HG03460 (cell line): Measurements from ENCODE around the gene CIAO2B.

Source experiments
- ATAC-seq: cut with Tn5 transposase; IDR thresholded peaks from one replicate; pipeline ENCODE4 v1.9.1; 2021; ENCODE audit not compliant: unreplicated experiment

The CIAO2B gene

DNA sequence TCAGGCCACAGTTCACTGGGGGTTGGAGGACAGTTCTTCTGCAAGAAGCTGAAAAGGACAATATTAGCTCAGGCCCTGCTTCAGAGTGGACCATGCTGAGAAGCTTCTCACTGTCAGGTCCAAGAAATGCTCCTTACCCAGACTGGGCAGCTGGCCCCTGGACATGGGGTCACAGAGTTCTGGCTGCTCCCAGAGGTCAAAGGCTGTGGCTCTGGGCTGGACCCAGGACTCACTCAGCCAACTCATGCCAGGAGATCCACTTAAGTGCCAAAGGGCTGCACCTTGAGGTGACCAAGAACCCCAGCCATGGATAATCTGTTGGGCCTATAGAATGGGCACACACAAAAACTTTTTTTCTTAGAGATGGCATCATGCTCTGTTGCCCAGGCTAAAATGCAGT, 5.2 kb upstream of the CIAO2B start:
- no peak for ATAC-seq

DNA sequence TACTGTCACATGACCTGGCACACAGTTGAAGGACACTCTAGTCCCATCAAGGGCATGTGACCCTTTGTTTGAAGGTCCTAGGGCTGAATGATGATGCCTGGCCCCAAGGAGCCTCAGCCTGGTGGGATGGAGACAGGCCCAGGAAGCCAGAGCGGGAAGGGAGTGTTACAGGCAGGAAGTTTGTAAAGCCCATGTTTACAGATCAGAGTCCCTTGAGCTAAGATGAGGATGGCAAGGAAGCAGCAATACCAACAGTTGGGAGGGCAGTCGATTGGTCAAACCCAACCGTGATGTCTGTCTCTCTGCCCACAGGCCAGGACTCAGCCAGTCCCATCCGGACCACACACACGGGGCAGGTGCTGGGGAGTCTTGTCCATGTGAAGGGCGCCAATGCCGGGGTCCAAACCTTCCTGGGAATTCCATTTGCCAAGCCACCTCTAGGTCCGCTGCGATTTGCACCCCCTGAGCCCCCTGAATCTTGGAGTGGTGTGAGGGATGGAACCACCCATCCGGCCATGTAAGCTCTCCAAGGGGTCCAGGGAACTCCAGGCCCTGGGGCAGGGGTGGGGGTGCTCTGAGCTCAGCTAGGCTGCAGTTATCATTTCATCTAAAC, 3.6 kb upstream of the CIAO2B start:
- no peak for ATAC-seq

DNA sequence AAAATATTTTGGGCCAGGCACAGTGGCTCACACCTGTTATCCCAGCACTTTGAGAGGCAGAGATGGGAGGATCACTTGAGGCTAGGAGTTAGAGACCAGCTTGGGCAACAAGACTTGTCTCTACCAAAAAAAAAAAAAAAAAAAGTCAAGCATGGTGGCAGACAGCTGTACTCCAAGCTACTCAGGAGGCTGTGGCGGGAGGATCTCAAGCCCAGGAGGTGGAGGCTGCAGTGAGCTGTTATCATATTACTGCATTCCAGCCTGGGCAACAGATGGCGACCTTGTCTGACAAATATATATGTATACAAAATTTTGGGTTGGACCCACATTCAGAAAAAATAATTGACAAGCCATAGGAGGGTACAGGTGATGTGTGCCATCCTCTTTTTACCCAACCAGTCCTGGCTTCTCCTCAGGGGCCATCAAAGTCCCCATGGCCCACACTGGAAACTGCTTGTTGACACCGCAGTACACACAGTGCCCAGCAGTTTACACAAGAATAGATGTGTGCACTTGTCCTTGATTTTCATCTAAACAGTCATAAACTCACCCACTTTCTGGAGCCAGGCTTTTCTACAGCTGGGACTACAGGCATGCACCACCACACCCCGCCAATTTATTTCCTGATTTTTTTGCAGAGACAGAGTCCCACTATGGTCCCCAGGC, 2.8 kb upstream of the CIAO2B start:
- ATAC-seq = no peak

DNA sequence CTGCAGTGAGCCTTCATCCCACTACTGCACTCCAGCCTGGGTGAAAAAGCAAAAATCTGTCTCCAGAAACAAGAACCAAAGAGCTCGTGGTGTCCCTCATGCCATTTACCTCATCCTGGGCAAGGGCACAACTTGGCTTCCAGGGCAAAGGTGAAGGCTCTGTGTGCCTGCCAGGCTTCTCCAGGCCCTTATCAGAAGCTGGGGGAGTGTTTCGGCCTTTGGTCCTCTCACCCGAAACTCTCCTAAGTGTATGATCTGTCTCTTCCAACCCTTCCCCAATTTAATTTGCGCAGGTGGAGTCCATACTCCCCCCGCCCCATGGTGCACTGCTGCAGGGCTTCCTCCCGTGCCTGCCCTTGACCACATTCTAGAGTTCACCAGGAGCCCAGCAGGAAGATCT, 2.3 kb upstream of the CIAO2B start:
- ATAC-seq = no peak

DNA sequence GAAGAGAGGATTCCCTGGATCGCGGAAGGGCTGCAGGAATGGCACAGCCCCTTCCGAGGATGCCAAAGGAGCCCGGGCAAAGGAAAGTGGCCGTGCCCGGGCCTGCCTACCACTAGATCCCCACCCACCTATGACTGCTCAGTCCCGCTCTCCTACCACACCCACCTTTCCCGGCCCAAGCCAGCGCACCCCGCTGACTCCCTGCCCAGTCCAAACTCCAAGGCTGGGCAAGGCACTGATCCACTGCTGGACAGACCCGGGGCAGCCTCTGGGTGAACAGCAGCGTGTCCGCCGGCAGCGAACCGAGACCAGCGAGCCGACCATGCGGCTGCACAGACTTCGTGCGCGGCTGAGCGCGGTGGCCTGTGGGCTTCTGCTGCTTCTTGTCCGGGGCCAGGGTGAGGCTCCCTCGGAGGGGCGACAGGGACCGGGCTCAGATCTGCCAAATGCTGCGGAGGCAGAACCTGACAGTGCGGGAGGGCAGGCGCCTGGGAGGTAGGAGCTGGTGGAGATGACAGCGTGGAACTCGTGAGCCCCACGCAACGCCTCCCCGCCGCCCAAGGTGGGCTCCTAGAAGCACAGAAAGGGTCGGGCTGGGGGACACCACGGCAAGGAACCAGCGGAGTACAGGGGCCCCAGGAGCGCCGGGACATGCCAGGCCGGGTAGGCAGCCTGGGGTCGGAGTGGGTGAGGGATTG, 1.3 kb upstream of the CIAO2B start, which contains the start of gene CES2:
CES2 (plus strand) TSS at position 203 of the 698 bp plus-strand sequence; CDS start at position 323, 120 bp downstream.
- no peak for ATAC-seq

DNA sequence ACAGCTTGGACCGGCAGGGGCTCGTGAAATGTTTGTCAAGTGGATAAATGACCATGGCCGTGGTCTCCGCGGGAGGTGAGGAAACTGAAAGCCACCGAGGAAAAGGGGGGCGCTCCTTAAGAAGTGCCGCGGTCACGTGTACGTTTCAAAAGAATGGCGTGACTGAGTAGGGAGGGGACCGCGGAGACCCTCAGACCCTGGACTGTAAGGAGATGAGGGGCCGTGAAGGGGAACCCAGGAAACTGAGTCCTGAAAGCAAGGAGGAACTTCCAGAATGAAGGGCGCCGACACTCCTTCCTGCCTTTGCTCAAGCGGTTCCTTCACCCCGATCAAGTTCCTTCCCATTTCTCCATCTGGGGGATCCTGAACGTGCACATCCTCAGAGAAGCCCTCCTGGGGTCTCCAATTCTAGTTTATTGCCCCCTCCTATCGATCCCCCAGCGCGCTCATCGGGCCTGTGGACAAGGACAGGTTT, 674 bp upstream of the CIAO2B start:
- ATAC-seq = peak; percentile 9

DNA sequence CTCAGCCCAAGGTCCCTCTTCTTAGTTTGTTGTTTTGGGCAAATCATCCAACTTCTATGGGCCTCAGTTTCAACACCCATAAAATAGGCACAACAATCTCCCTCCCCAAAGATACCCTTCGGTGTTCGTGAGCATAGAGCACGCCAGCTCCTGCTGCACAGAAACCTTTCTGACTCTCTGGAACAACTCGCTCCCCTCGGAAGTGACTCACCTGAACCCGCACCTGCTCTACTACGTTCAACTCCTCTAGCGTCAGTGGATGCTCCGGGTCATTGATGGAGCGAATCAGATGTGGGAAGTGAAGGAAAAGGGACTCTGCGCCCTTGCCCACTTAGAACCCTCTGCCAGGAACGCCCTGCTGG, 445 bp downstream of the CIAO2B start:
- ATAC-seq = peak; percentile 21

DNA sequence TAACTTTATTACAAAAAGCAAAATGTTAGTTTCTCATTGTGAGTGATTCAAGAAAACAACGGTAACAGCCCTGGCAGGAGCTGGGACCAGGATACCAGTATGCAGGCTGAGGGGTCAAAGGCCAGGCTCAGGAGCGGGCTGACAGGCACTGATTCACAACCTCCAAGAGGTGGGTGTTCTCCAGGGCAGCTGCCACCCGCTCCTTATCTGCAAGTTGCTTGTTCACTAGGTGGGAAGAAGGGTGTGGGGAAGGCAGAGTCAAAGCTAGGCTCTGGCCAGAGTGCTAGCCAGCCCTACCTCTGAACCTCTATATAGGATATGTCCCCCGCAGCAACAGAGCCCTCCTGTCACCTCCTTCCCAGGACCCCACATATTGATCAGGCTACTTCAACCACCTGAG, 2.1 kb downstream of the CIAO2B start:
- ATAC-seq = no peak

DNA sequence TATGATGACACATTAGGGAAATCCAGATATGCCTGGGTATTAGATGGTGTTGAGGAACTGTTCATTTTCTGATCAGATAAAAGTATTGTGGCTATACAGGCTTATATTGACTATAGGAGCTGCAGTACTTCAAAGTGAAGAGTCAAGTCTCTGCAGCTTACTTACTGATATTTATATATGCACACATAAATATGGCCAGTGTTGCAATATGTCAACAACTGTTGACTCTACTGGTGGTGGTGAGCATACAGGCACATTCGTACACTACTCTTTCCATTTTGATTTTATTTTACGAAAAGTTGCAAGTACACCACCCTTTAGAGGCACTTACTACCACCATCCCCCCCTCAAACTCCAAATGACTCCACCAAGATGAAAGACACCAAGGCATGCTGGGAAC, 2.5 kb downstream of the CIAO2B start:
- no peak for ATAC-seq

DNA sequence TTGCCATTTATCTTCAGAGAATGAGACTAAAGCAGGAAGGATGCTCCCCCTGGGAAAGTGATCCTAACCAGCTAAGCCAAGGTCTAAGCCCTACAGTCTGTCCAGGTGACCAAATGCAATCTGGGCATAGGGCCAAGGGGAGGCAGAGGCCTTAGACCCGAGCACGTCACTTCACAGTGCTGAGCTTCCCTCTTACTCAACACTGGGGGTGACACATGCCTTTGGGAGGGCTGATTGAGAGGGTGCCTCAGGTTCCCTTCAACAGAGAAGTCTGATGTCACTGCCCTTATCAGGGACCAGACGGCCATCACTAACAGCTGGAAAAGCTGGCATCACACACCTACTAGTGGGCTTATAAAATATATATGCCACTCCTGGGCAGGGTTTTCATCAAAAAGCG, 4.0 kb downstream of the CIAO2B start:
- no peak for ATAC-seq

DNA sequence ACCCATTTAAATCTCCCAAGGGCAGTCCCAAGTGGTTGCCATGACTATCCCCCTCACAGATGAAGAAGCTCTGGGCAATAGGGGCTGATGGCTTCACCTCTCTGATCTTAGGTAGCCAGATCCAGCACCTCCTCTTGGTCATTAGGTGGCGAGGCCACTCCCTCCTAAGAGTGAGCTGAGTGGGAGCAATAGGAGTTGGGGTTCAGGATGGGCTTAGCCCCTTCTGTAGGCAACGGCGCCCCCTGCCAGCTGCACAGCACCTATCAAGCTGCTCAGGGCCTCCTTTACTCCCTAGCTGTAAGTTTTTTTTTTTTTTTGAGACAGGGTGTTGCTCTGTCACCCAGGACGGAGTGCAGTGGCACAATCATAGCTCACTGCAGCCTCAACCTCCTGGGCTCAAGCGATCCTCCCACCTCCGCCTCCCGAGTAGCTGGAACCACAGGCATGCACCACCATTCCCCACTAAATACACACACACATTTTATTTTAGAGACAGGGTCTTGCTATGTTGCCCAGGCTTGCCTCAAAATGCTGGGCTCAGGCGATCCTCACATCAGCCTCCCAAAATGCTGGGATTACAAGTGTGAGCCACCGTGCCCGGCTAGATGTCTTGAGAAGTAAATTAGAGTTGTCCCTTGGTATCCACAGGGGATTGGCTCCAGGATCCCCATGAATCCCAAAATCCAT, 5.4 kb downstream of the CIAO2B start:
- ATAC-seq = no peak

DNA sequence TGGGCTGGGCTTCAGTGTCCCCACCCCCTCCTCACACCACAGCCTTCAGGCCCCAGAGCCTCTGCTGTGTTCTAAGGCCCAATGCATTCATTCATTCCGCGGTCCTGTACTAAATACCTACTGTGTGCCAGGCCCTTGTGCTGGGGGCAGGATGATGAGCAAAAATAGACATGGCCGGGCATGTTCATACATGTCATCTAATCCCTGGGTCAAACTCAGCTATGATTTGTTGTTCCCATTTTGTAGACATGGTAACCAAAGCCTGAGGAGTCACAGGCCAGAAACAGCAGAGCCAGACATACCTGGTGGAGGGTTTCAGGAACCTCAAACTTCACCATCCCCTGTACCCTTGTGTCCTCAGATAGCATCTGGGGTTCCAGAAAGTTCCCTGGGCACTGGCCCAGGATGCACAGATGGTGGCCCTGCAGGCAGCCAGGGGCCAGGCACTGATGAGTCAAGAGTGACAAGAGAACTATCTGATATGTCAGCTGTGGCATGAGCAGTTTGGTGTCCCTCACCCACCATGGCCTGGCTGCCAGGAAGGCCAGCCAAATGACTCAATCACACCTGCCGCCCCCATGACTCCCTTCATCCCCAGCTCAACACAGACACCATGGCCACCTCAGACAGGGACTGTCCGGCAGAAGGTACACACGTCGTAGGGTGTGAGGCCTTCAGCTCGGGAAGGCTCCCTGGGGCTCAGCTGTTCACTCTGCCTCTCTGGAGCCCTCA, 6.1 kb downstream of the CIAO2B start:
- no peak for ATAC-seq

DNA sequence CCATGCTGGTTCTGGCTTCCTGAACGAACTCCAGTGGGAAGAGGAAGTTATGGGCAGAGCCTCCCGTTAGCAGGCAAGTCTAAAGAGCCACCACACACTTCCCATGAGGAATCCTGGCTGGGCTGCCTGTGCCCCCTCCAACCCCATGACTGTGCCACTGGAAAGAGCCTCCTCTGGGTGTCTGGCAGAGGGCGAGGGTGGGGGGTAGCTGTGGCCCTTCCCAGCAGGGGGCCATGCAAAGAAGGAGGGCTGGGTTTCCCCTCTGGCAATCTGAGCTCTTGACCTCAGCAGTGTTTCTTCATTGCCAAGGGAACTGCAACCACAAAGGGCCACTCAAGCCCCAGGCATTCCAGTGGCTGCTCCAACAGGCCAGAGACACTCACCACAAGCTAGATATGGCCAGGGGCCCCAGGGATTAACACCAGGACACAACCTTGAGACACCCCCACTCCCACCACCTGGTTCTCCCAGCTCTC, 7.2 kb downstream of the CIAO2B start:
- no peak for ATAC-seq

DNA sequence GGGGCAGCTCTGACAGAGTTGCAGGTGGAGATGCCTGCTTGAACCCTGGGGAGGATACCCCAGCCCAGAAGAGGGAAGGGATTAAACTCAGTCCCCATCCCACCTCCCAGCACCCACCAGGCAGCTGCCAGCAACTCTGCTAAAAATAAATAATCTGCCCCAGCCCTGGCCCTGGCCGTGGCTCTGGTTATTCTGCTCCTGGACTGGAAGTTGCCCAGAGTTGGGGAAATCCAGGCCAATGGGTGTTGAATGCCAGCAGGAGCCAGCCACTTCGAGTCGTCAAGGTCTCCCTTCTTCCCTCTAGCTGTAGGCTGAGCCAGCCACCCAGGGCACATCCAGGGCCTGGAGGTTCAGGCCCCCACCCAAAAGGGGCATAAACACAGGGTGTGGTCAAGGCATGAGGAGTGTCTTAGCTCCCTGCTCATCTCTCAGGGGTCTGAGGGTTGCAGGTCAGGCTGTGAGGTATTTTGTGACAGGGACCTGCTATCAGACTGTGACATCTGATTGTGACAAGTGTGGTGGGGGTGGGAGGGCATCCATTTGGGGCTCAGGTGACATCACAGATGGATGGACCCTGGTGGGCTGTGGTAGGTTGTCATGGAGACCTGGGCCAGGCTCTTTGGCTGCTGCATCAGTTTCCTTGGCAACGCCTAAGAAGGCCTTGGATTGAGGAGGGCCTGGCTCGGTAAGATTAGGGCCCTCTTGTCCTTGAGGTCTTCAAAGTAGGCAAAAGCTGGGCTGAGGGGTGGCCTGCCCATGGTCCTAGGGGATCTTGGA, 7.8 kb downstream of the CIAO2B start:
- no peak for ATAC-seq

DNA sequence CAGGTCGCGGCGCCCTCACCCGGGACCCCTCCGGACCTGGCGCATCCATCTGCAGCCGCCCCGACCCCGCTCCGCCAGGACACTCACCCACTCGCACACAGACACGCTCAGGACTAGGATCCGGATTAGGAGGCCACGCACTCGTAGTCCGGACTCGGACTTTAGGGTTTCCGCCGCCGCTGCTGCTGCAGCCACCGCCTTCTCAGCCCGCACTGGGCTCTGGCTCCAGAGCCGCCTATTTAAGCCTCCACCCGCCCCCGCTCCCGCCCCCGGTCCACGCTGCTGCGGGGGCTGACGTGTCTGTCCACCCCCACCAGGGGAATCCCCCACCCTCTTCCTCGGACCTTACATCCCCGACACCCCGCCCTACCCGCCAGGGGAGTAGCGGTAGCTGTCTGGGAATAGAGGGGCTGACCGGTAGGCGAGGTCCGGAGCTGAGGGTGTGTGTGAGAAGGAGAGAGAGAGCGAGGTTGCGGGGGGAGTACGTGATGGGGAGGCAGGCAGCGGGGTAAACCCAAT, 8.8 kb downstream of the CIAO2B start, which contains the start of gene RRAD:
RRAD (minus strand) TSS at position 214 of the 519 bp plus-strand sequence. CDS start 356 bp downstream, outside the sequence.
- ATAC-seq = no peak

DNA sequence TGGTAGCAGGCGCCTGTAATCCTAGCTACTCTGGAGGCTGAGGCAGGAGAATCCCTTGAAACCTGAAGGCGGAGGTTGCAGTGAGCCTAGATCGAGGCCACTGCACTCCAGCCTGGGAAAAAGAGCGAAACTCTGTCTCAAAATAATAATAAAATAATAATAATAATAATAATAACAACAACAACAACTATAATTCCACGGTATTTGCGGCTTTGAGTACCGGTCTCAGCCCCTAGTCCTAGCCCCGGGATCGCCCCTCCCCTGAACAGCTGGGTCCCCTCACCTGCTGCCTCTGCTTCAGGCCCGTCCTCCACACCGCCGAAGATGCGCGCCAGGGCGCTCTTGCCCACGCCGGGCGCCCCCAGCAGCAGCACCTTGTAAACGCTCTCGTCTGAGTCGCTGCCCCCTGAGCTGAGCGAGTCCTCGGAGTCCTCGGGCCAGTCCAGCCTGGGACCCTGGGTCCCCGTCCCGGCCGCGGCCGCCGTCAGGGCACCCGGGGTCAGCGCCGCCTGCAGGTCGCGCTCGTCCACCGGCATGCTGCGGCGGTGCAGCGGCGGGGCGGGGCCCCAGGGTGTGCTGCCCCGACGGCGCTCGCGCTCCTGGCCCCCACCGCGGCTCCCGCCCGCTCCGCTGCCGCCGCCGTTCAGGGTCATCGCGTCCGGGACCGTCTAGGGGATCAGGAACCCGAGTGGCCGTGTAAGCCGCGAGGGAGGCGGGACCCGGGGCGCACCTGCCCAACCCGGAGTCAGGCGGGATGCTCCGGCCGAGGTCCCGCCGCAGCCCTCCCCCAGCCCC, 9.5 kb downstream of the CIAO2B start:
- ATAC-seq = no peak

DNA sequence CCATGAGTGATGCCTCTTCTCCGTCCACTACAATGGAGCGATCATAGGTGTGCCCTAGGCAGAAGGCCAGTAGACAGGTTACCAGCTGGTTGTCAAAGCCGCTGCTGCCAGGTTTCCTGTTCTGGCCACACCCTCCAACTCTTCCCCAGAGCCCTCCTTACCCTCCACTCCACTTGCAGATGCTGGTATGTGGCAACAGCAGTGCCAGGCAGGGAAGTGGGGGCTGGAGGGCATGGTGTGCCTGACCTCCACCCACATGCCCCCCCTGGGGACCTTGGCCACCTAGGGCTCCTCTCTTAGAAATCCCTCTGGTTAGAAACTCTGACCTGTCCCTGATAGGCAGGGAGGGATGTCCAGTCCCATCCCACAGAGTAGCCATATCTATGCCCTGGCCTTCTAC, 10.3 kb downstream of the CIAO2B start:
- ATAC-seq = no peak

DNA sequence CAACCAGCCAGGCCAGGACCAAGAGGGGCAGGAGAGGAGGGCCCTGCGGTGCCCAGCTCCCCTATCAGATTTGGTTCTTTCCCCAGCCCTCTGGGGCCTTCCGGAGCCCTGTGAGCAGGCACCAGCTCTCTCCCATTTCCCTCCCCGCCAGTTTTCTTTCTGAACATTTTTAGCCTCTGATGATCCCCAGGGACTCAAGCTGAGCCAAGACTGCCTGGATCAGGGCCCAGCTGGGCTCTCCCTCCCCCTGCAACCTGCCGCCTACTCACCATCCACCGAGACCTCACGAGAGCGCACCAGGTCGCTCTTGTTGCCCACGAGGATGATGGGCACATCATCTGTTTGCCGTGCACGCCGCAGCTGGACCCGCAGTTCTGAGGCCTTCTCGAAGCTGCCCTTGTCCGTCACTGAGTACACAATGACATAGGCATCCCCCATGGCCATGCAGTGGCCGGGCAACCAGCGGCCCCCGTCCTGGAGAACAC, 10.9 kb downstream of the CIAO2B start:
- ATAC-seq = no peak
